Astrocyte of the spinal cord (primary cell): Measurements from ENCODE around the gene GALNT13.

Source experiments
- DNase-seq: peaks from one replicate; pipeline ENCODE4 v3.0.0; 2011; ENCODE audit warnings: low read depth, low spot score
- H3K4me3 ChIP-seq: 2 replicates; pipeline ENCODE4 v1.5.1; 2011; ENCODE audit warnings: low read depth, mild to moderate bottlenecking, low read length, moderate library complexity
- CTCF ChIP-seq: IDR thresholded peaks from 2 replicates; pipeline ENCODE4 v1.5.1; 2012; ENCODE audit warnings: low read depth, mild to moderate bottlenecking, low read length, inconsistent platforms
- in situ Hi-C: cut with HindIII; loops from 2 replicates; pipeline ENCODE4 v1.10.0; 2017; ENCODE audit warnings: low sequenced_read_pairs

The GALNT13 gene

GRCh38 chr2:153886833-153887232, 15.1 kb downstream of the GALNT13 start:
- DNase-seq, result no peak
- TF ChIP-seq CTCF, result no peak
- in situ Hi-C loops, result no loop called here
- no peak overlapping the region for H3K4me3 ChIP-seq

GRCh38 chr2:153890576-153890975, 18.9 kb downstream of the GALNT13 start:
- in situ Hi-C loops, result no loop called here
- DNase-seq, result no peak
- no peak overlapping the region for H3K4me3 ChIP-seq
- TF ChIP-seq CTCF, result no peak

- no peak for DNase-seq
- TF ChIP-seq CTCF, result no peak
- in situ Hi-C loops, result no loop called here
- H3K4me3 ChIP-seq, result no peak overlapping the region
Observed at GRCh38 chr2:153891051-153891450, 19.3 kb downstream of the GALNT13 start.

- TF ChIP-seq CTCF, result no peak
- no peak for DNase-seq
- H3K4me3 ChIP-seq, result no peak overlapping the region
- in situ Hi-C loops, result no loop called here
Observed at GRCh38 chr2:153912798-153913396, 41.2 kb downstream of the GALNT13 start.

GRCh38 chr2:153917570-153917969, 45.8 kb downstream of the GALNT13 start:
- TF ChIP-seq CTCF, result no peak
- no peak for DNase-seq
- H3K4me3 ChIP-seq, result no peak overlapping the region
- in situ Hi-C loops, result no loop called here

GRCh38 chr2:153935511-153935910, 63.8 kb downstream of the GALNT13 start:
- no peak overlapping the region for H3K4me3 ChIP-seq
- TF ChIP-seq CTCF, result no peak
- in situ Hi-C loops, result no loop called here
- DNase-seq, result no peak
